K562 (cell line): ENCODE measurements around the gene MEGF10.

Experiments used
- CTCF ChIP-seq, 3 experiments: IDR thresholded peaks in 2 of 3; conservative IDR thresholded peaks in 1 of 3; 2 replicates each; pipeline ENCODE4 v1.5.1; 2011 to 2012; ENCODE audit warnings: low read length in 3 of 3, mild to moderate bottlenecking in 3 of 3, control low read depth in 2 of 3, improper control_type of control experiment in 1 of 3, inconsistent platforms in 1 of 3, low read depth in 1 of 3, mixed read lengths in 1 of 3, moderate library complexity in 1 of 3; ENCODE audit not compliant: insufficient read depth in 2 of 3
- E2F3 ChIP-seq: fragments of 250-450 bp; sonication (Bioruptor Pico); IDR thresholded peaks from 2 replicates; pipeline ENCODE4 v1.4.0; 2020; ENCODE audit warnings: mild to moderate bottlenecking
- EHMT2 ChIP-seq: fragments of 450-650 bp; IDR thresholded peaks from 2 replicates; pipeline ENCODE4 v1.6.1; 2018; ENCODE audit warnings: antibody characterized with exemption
- FOXJ3 ChIP-seq: sonication (generic); formaldehyde crosslinking; IDR thresholded peaks from 2 replicates; pipeline ENCODE4 v1.4.0; 2020; ENCODE audit warnings: mild to moderate bottlenecking, missing genetic modification reagents
- GTF2A2 ChIP-seq: IDR thresholded peaks from 2 replicates; pipeline ENCODE4 v1.6.1; 2016; ENCODE audit warnings: mild to moderate bottlenecking, missing genetic modification characterization, missing compliant biosample characterization
- NR0B1 ChIP-seq: fragments of 450-650 bp; IDR thresholded peaks from one replicate; pipeline ENCODE4 v1.6.1; 2018; ENCODE audit warnings: mild to moderate bottlenecking, moderate library complexity; ENCODE audit not compliant: partially characterized antibody
- PREB ChIP-seq: sonication (generic); formaldehyde crosslinking; IDR thresholded peaks from 2 replicates; pipeline ENCODE4 v1.8.1; 2023; ENCODE audit warnings: mild to moderate bottlenecking, missing genetic modification reagents
- RAD21 ChIP-seq, 2 experiments: fragments of 250-450 bp in 1 of 2; fragments of 450-650 bp in 1 of 2; sonication (Bioruptor Pico) in 1 of 2; formaldehyde crosslinking in 1 of 2; IDR thresholded peaks in 1 of 2; conservative IDR thresholded peaks in 1 of 2; 2 replicates each; pipeline versions ENCODE4 v1.4.0 to v1.8.0; 2020 to 2022; ENCODE audit warnings: mild to moderate bottlenecking in 2 of 2, moderate library complexity in 1 of 2
- SRF ChIP-seq, 2 experiments: fragments of 250-450, 450-650 bp in 1 of 2; sonication (Bioruptor Pico) in 1 of 2; sonication (generic) in 1 of 2; formaldehyde crosslinking; IDR thresholded peaks; 2 replicates each; pipeline versions ENCODE4 v1.5.0 to v1.5.1; 2020 to 2022; ENCODE audit warnings: mild to moderate bottlenecking in 1 of 2, missing genetic modification reagents in 1 of 2
- XRCC3 ChIP-seq: fragments of 450-650 bp; IDR thresholded peaks from 2 replicates; pipeline ENCODE4 v1.6.1; 2017; ENCODE audit warnings: mild to moderate bottlenecking, moderate library complexity
- YY1 ChIP-seq, 3 experiments: IDR thresholded peaks; 2 replicates each; pipeline ENCODE4 v1.6.1; 2011; ENCODE audit warnings: low read length in 2 of 3, mild to moderate bottlenecking in 2 of 3, moderate library complexity in 2 of 3, borderline replicate concordance in 1 of 3, control low read depth in 1 of 3, low read depth in 1 of 3; ENCODE audit not compliant: insufficient read depth in 3 of 3, insufficient replicate concordance in 2 of 3, control insufficient read depth in 1 of 3, insufficient read length in 1 of 3; ENCODE audit errors: extremely low read depth in 1 of 3
- ZSCAN32 ChIP-seq: fragments of 450-650 bp; formaldehyde crosslinking; IDR thresholded peaks from 2 replicates; pipeline ENCODE4 v1.4.0; 2020; ENCODE audit warnings: mild to moderate bottlenecking, moderate library complexity
- TF ChIP-seq, protein P1 (sequence below): sonication (generic); formaldehyde crosslinking; IDR thresholded peaks from 2 replicates; pipeline ENCODE4 v1.5.0; 2020; ENCODE audit warnings: missing genetic modification reagents

DNA sequence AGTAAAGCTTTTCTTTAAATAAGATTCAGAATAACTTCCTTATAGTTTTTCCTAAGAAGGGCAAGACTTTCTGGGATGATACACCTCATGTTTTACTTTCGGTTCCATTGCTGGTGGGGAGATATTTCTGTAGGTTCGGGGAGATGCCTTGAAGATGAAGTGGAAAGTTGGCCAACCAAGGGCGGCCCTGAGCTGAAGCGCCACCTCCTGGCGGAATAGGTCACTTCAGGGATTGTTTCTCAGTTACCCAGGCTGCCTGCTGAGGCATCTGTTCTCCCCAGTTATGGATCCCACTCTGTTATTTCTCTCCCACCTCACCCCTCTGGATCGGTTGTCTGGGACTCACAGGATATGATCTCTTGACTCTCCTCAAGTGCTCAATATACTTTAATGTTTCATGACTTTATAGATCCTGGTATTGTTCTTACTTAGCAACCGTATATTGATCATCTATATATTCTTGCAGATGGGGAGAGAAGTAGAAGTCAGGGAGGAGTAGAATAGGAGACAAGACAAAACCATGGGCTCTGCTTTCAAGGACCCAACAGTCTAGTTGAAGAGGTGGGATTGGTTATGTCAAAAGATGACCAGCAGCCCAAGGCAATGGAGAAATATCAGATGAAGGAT is 23.4 kb downstream of the MEGF10 start:
- TF ChIP-seq GTF2A2 (tag) (no peak), ZSCAN32 (CRISPR knock-in tag) (no peak), XRCC3 (no peak), CTCF (IDR thresholded peaks at IDR 0.05 in 2 of 3, conservative IDR thresholded peaks at IDR 0.05 in 1 of 3; ENCODE audit: insufficient read depth in 2 of 3, low read depth in 1 of 3, low read length in 3 of 3) (peak; percentile 78 to 88 (median 79)), EHMT2 (no peak; the same call in 1 of the 2 replicates), FOXJ3 (no peak), NR0B1 (no peak), E2F3 (no peak), RAD21 (CRISPR knock-in tag; conservative IDR thresholded peaks at IDR 0.05 in 1 of 2, IDR thresholded peaks at IDR 0.05 in 1 of 2) (peak; percentile 65 to 75), SRF (CRISPR knock-in tag; IDR thresholded peaks at IDR 0.05) (no peak), PREB (CRISPR knock-in tag) (no peak), YY1 (IDR thresholded peaks at IDR 0.05; ENCODE audit: borderline replicate concordance in 1 of 3, control insufficient read depth in 1 of 3, extremely low read depth in 1 of 3, insufficient read depth in 3 of 3, insufficient read length in 1 of 3, insufficient replicate concordance in 2 of 3, low read depth in 1 of 3, low read length in 2 of 3) (no peak)
- TF ChIP-seq, protein P1, sequence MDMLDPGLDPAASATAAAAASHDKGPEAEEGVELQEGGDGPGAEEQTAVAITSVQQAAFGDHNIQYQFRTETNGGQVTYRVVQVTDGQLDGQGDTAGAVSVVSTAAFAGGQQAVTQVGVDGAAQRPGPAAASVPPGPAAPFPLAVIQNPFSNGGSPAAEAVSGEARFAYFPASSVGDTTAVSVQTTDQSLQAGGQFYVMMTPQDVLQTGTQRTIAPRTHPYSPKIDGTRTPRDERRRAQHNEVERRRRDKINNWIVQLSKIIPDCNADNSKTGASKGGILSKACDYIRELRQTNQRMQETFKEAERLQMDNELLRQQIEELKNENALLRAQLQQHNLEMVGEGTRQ (CRISPR knock-in tag), result no peak
